Activated CD4-positive, alpha-beta T cell treated with anti-CD3 and anti-CD28 coated beads, Interleukin-2, amount 10 ng/mL, durations not matched to agents 7 days and 5 days (primary cell): Measurements from ENCODE around the gene GRM4. TPM values are rescaled to one million over a fixed set of nuclear protein-coding genes. Genes with fewer than 3 reads are reported as not detected.
"Not testable (repeated sequence)": the region's sequence is repeated elsewhere in the genome, so short reads cannot be mapped to it uniquely, and the experiment has no call there.

Experiments
- CTCF ChIA-PET: fragments of 350-600 bp; sonication (Branson Sonifier 250); formaldehyde crosslinking; loops from one replicate; lab custom pipeline; 2021; ENCODE audit warnings: antibody characterized with exemption; lab: Charles Lee
- POLR2A ChIA-PET: fragments of 350-600 bp; sonication (Branson Sonifier 250); formaldehyde crosslinking; loops from one replicate; lab custom pipeline; 2021; ENCODE audit warnings: antibody characterized with exemption; lab: Charles Lee
- DNase-seq: peaks from one replicate; pipeline ENCODE4 v3.0.0-alpha.2; 2020
- H3K27ac Mint-ChIP-seq: one replicate; pipeline ENCODE4 v1.8.0; 2021; ENCODE audit warnings: mild to moderate bottlenecking, moderate library complexity, mixed read lengths
- H3K27me3 Mint-ChIP-seq: one replicate; pipeline ENCODE4 v1.8.0; 2021; ENCODE audit warnings: mixed read lengths
- H3K36me3 Mint-ChIP-seq: one replicate; pipeline ENCODE4 v1.8.0; 2021; ENCODE audit warnings: low read depth, mixed read lengths
- H3K4me1 Mint-ChIP-seq: one replicate; pipeline ENCODE4 v1.8.0; 2021; ENCODE audit warnings: mixed read lengths
- H3K4me3 Mint-ChIP-seq: one replicate; pipeline ENCODE4 v1.8.0; 2021; ENCODE audit warnings: mild to moderate bottlenecking, moderate library complexity, mixed read lengths
- H3K9me3 Mint-ChIP-seq: one replicate; pipeline ENCODE4 v1.8.0; 2021; ENCODE audit warnings: mixed read lengths
- total RNA-seq, 2 experiments: library from RNA; stranded (reverse); gene quantifications; one replicate each; pipeline ENCODE4 v1.2.3, GENCODE V29; 2021

Gene GRM4
- not detected for total RNA-seq

- H3K4me3 Mint-ChIP-seq: no peak within 1 kb of the TSS
- ChIA-PET POLR2A (no interaction called here), CTCF (no interaction called here)
- H3K4me1 Mint-ChIP-seq: peaks cover 6% of the 10 kb centered on the region
- peak within 1 kb of the TSS; percentile 31 for H3K27ac Mint-ChIP-seq
- H3K27me3 Mint-ChIP-seq: peaks cover 63% of the 10 kb centered on the region
- H3K9me3 Mint-ChIP-seq: no peaks in the 10 kb centered on the region
- H3K36me3 Mint-ChIP-seq: no peaks in the 10 kb centered on the region
- DNase-seq: no peak
Observed at GRCh38 chr6:34146021-34146782, at the start of gene GRM4. TSS of gene GRM4 (minus strand) at chr6:34146087. CDS start at chr6:34133496, 12,591 bp downstream.

- H3K27ac Mint-ChIP-seq: no peak overlapping the region
- CTCF ChIA-PET: no interaction called here
- peaks cover 2% of the 10 kb centered on the region for H3K27me3 Mint-ChIP-seq
- POLR2A ChIA-PET: no interaction called here
- H3K9me3 Mint-ChIP-seq: no peaks in the 10 kb centered on the region
- H3K4me1 Mint-ChIP-seq: peaks cover 16% of the 10 kb centered on the region
- DNase-seq: no peak
- no peak overlapping the region for H3K4me3 Mint-ChIP-seq
- H3K36me3 Mint-ChIP-seq: no peaks in the 10 kb centered on the region
Observed at GRCh38 chr6:34194772-34195171, 48.9 kb upstream of the GRM4 start.

- no peaks in the 10 kb centered on the region for H3K36me3 Mint-ChIP-seq
- peaks cover 7% of the 10 kb centered on the region for H3K4me1 Mint-ChIP-seq
- no peak for DNase-seq
- ChIA-PET POLR2A (no interaction called here), CTCF (interaction anchor here (0.5 to 1.8 kb wide), 12 partner anchors 8 to 934 kb away, joined by 3 to 6 read pairs (median 4); no protein-coding TSS in a partner anchor)
- no peak overlapping the region for H3K4me3 Mint-ChIP-seq
- H3K27ac Mint-ChIP-seq: no peak overlapping the region
- no peaks in the 10 kb centered on the region for H3K9me3 Mint-ChIP-seq
- H3K27me3 Mint-ChIP-seq: peaks cover 2% of the 10 kb centered on the region
Observed at GRCh38 chr6:34190504-34191122, 44.7 kb upstream of the GRM4 start.

- ChIA-PET CTCF (interaction anchor here (0.6 to 1.4 kb wide), 11 partner anchors 8 to 336 kb away, joined by 3 to 6 read pairs (median 3); no protein-coding TSS in a partner anchor), POLR2A (no interaction called here)
- Mint-ChIP-seq H3K4me1 (peaks cover 6% of the 10 kb centered on the region), H3K27ac (no peak overlapping the region), H3K9me3 (no peaks in the 10 kb centered on the region), H3K4me3 (no peak overlapping the region), H3K36me3 (no peaks in the 10 kb centered on the region), H3K27me3 (no peaks in the 10 kb centered on the region)
- peak; percentile 48 for DNase-seq
Observed at GRCh38 chr6:34189806-34190503, 44.1 kb upstream of the GRM4 start.

DNA sequence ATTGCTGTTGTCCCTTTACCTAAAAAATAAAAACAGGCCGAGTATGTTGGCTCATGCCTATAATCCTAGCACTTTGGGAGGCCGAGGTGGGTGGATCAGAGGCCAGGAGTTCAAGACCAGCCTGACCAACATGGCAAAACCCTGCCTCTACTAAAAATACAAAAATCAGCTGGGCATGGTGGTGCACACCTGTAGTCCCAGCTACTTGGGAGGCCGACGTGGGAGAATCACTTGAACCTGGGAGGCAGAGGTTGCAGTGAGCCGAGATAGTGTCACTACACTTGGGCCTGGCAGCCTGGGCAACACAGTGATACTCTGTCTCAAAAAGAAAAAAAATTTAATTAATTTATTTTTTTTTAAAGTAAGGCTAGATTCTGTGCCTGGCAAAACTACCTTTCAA is 38.8 kb upstream of the GRM4 start:
- H3K27me3 Mint-ChIP-seq, H3K27ac Mint-ChIP-seq, POLR2A ChIA-PET, DNase-seq, H3K4me3 Mint-ChIP-seq: not testable (repeated sequence)
- Mint-ChIP-seq H3K9me3 (peaks cover 10% of the 10 kb centered on the region), H3K4me1 (peaks cover 25% of the 10 kb centered on the region), H3K36me3 (peaks cover 11% of the 10 kb centered on the region)
- CTCF ChIA-PET: interaction anchor here (2.6 kb wide), 1 partner anchor 11 kb away, joined by 9 read pairs; no protein-coding TSS in a partner anchor

DNA sequence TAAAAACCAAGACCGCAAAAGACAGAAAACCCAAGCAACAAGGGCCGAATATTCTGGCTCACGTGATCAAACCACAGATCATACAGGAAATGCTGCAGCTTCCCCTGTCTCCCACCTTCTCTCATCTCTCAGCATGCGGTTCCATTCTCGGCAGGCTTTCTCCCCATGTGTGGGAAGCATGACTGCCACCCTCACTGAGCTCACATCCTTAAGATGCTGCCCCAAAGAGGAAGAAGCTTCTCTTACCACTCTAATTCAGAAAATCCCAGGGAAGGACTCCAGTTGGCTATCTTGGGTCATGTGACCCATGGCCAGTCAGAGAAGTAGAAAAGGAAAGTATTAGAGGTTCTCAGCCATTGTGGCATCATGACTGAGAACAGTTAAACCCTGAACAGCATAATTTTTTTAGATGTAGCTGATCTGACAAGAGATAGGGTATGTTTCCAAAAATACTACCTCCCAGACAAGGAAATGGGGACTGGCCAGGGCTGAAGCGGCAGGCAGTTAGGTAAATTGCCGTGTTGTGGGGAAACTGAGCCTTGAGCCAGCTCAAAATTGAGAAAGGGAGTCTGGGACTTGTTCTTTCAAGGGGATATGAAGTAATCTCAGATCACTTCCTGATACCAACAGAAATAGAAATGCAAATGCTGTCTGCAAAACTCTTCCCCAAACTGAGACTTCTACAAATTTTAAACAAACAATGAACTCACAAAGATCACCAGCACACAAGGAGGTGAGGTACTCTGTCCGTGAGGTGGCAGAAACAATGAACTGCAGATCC is 37.1 kb upstream of the GRM4 start:
- Mint-ChIP-seq H3K27ac (peak overlapping the region; percentile 85), H3K9me3 (peaks cover 10% of the 10 kb centered on the region), H3K4me3 (peak overlapping the region; percentile 11), H3K27me3 (no peaks in the 10 kb centered on the region), H3K36me3 (peaks cover 11% of the 10 kb centered on the region), H3K4me1 (peaks cover 25% of the 10 kb centered on the region)
- ChIA-PET POLR2A (no interaction called here), CTCF (interaction anchor here (1.0 to 1.4 kb wide), 5 partner anchors 7 to 41 kb away, joined by 3 to 8 read pairs (median 3); no protein-coding TSS in a partner anchor)
- peak; percentile 84 for DNase-seq

DNA sequence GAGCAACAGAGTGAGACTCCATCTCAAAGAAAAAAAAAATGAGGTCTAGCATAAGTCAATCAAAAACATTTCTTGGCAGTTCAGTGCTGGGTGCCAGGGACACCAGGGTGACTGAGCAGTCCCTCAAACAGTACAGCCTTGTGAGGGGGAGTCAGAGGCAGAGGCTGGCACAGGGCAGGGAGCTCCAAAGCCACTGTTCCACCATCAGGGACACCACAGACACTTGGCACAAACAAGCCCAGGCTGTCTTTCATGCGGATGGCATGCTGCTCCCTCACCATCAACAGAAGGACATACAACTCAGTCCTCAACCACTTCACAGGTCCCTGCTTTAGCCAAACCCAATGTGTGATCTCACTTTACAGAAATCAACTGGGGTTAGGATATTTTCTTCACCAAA is 36.0 kb upstream of the GRM4 start:
- ChIA-PET POLR2A (no interaction called here), CTCF (interaction anchor here (0.8 to 1.3 kb wide), 4 partner anchors 8 to 36 kb away, joined by 3 to 4 read pairs (median 3); no protein-coding TSS in a partner anchor)
- H3K4me3 Mint-ChIP-seq: no peak overlapping the region
- no peaks in the 10 kb centered on the region for H3K27me3 Mint-ChIP-seq
- peak overlapping the region; percentile 33 for H3K27ac Mint-ChIP-seq
- no peak for DNase-seq
- H3K36me3 Mint-ChIP-seq: peaks cover 11% of the 10 kb centered on the region
- H3K4me1 Mint-ChIP-seq: peaks cover 25% of the 10 kb centered on the region
- H3K9me3 Mint-ChIP-seq: peaks cover 10% of the 10 kb centered on the region

DNA sequence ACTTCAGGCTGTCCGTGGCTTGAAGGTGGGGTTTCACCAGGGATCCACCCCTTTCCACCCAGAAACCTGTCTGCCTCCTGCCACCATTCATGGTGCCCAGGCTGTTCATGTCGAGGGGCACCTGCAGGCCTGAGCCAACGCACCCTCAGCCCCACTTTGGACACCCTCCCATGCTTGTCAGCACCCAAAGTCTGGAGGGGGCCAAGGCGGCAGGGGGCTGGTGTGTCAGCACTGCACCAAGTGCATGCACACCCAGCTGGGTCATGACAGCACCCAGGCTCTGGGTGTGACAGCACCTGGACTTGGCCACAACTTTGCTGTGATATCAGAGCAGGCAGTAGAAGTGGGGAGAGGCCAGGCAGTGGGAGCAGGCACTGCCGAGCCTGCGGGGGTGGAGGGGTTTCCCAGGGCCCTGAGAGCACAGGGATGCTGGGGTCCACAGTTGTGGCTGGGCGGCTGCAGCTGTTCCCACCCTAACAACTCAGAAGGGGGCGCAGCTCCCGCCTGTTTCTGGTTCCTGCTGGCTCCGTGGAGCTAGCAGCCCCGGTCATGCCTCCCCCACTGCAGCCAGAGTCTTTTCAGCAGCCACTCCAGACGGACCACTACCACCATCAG is 33.3 kb upstream of the GRM4 start:
- ChIA-PET POLR2A (no interaction called here), CTCF (interaction anchor here (0.9 to 1.5 kb wide), 3 partner anchors 13 to 70 kb away, joined by 3 read pairs; partner anchors contain the start of gene SMIM29)
- Mint-ChIP-seq H3K27me3 (no peaks in the 10 kb centered on the region), H3K36me3 (peaks cover 9% of the 10 kb centered on the region), H3K4me1 (peaks cover 23% of the 10 kb centered on the region), H3K9me3 (peaks cover 10% of the 10 kb centered on the region), H3K4me3 (no peak overlapping the region), H3K27ac (no peak overlapping the region)
- no peak for DNase-seq

DNA sequence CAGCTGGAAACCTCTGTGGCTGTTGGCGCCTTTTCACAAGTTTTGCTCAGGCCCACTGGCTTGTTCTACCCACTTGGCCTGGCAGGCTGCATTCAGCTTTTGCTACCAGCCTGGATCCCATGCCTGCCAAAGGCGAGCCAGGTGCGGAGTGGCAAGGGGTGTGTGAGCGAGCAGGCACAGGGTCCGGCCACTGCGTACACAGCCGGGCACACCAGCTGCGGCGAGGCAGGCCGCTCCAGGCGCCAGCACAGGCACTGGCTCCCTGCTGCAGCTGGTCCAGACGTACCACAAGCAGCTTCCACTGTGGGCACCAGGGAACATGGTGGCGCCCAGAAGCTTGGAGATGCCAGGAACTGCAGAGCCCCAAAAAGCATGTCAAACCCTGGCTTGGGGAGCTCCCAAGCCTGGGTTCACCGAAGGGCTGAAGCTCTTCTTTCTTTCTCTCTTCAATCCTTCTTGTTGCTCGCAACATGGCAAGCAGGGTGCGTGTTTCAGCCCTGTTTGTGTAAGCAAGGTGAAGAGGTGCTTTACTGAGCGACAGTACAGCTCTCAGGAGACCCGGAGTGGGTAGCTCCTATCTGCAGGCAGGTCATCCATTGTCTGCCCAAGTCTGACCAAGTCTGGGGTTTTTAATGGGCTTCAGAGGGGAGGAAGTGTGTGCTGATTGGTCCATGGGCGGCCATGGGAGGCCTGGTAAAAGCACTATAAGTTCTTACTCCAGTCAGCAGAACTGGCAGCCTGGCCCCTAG is 32.6 kb upstream of the GRM4 start:
- no peaks in the 10 kb centered on the region for H3K27me3 Mint-ChIP-seq

DNA sequence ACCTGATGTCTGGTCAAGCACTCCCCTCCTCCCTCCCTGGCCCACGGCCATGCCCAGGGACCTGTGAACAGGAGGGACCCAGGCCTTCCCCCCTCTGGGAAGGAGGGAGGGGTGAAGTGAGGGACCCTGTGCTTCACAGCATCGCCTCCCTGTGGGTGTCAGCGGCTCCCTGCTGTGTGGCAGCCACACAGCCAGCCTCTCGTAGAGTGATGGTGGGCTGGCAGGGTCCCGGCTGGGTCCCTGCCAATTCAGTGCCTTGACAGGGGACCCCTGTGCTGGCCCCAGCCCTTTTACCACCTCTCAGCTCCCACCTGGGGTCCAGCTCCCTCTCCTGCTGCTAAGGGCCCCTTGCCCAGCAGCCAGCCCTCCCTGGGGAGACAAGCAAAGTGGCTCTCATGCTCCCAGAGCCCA is 31.3 kb upstream of the GRM4 start:
- H3K9me3 Mint-ChIP-seq: no peaks in the 10 kb centered on the region
- CTCF ChIA-PET: no interaction called here
- DNase-seq: no peak
- H3K27me3 Mint-ChIP-seq: no peaks in the 10 kb centered on the region
- no peak overlapping the region for H3K4me3 Mint-ChIP-seq
- peaks cover 8% of the 10 kb centered on the region for H3K4me1 Mint-ChIP-seq
- no peaks in the 10 kb centered on the region for H3K36me3 Mint-ChIP-seq
- H3K27ac Mint-ChIP-seq: no peak overlapping the region
- POLR2A ChIA-PET: no interaction called here

More for the DNA sequence above, 32.6 kb upstream of the GRM4 start:
- ChIA-PET CTCF (interaction anchor here (0.9 to 1.5 kb wide), 3 partner anchors 12 to 71 kb away, joined by 3 read pairs; partner anchors contain the start of gene SMIM29), POLR2A (no interaction called here)
- peaks cover 7% of the 10 kb centered on the region for H3K36me3 Mint-ChIP-seq
- peaks cover 8% of the 10 kb centered on the region for H3K9me3 Mint-ChIP-seq
- DNase-seq: no peak
- H3K4me3 Mint-ChIP-seq: no peak overlapping the region
- H3K4me1 Mint-ChIP-seq: peaks cover 21% of the 10 kb centered on the region
- no peak overlapping the region for H3K27ac Mint-ChIP-seq

GRCh38 chr6:34176261-34177031 is 30.6 kb upstream of the GRM4 start:
- Mint-ChIP-seq H3K36me3 (no peaks in the 10 kb centered on the region), H3K4me1 (peaks cover 3% of the 10 kb centered on the region), H3K27ac (no peak overlapping the region), H3K27me3 (no peaks in the 10 kb centered on the region), H3K9me3 (no peaks in the 10 kb centered on the region), H3K4me3 (no peak overlapping the region)
- ChIA-PET POLR2A (no interaction called here), CTCF (no interaction called here)
- no peak for DNase-seq
